GM21737 (cell line): ENCODE results near the gene ASCC2.
"Not testable (repeated sequence)": the region's sequence is repeated elsewhere in the genome, so short reads cannot be mapped to it uniquely, and the experiment has no call there.

Source experiments
- ATAC-seq: cut with Tn5 transposase; IDR thresholded peaks from one replicate; pipeline ENCODE4 v1.9.1; 2021; ENCODE audit warnings: mild to moderate bottlenecking, moderate library complexity; ENCODE audit not compliant: unreplicated experiment

Gene ASCC2

GRCh38 chr22:29758068-29758622 is 79.9 kb downstream of the ASCC2 start:
- no peak for ATAC-seq

- ATAC-seq, result no peak
Measured at GRCh38 chr22:29757096-29757495, 81.0 kb downstream of the ASCC2 start.

- no peak for ATAC-seq
Measured at GRCh38 chr22:29756341-29756740, 81.7 kb downstream of the ASCC2 start.

GRCh38 chr22:29755889-29756288 is 82.2 kb downstream of the ASCC2 start:
- ATAC-seq, result no peak

GRCh38 chr22:29754658-29755395 is 83.2 kb downstream of the ASCC2 start:
- ATAC-seq, result not testable (repeated sequence)

GRCh38 chr22:29753808-29754657 is 84.0 kb downstream of the ASCC2 start:
- no peak for ATAC-seq

- no peak for ATAC-seq
Measured at GRCh38 chr22:29751669-29752068, 86.4 kb downstream of the ASCC2 start.

- ATAC-seq, result no peak
Measured at GRCh38 chr22:29750559-29751538, 87.2 kb downstream of the ASCC2 start.

GRCh38 chr22:29750029-29750428 is 88.0 kb downstream of the ASCC2 start:
- no peak for ATAC-seq

GRCh38 chr22:29748248-29748893 is 89.7 kb downstream of the ASCC2 start:
- ATAC-seq, result no peak

GRCh38 chr22:29747832-29748231 is 90.2 kb downstream of the ASCC2 start:
- ATAC-seq, result no peak

GRCh38 chr22:29744902-29745301 is 93.2 kb downstream of the ASCC2 start:
- no peak for ATAC-seq

- no peak for ATAC-seq
Measured at GRCh38 chr22:29742326-29742725, 95.7 kb downstream of the ASCC2 start.

- ATAC-seq, result no peak
Measured at GRCh38 chr22:29741926-29742325, 96.1 kb downstream of the ASCC2 start.

GRCh38 chr22:29740216-29740615 is 97.9 kb downstream of the ASCC2 start:
- no peak for ATAC-seq

GRCh38 chr22:29739346-29739875 is 98.7 kb downstream of the ASCC2 start:
- ATAC-seq, result no peak
